Spleen (tissue), 7 donors: ENCODE measurements around the gene OMA1.
"Not testable (repeated sequence)": the region's sequence is repeated elsewhere in the genome, so short reads cannot be mapped to it uniquely, and the experiment has no call there.

Experiments used
- POLR2A ChIP-seq, 3 donors: fragments of 450-650 bp; IDR thresholded peaks; one replicate each; pipeline ENCODE4 v1.5.1; 2017; ENCODE audit warnings: antibody characterized with exemption in 3 of 3, mild to moderate bottlenecking in 1 of 3
- POLR2AphosphoS5 ChIP-seq, 3 donors: sonication (generic); formaldehyde crosslinking; IDR thresholded peaks; one replicate each; pipeline ENCODE4 v1.5.1; 2017; ENCODE audit warnings: antibody characterized with exemption in 3 of 3
- TF ChIP-seq, protein P1 (sequence below), 11 experiments: fragments of 200-600 bp in 7 of 11; fragments of 450-650 bp in 4 of 11; sonication (generic) in 4 of 11; IDR thresholded peaks in 8 of 11; conservative IDR thresholded peaks in 3 of 11; 1 replicate in 7 of 11; 2 replicates in 4 of 11; pipeline versions ENCODE4 v1.4.0 to v1.8.0; 2016 to 2021; ENCODE audit warnings: antibody characterized with exemption in 11 of 11, inconsistent platforms in 4 of 11, mild to moderate bottlenecking in 1 of 11
- donor health status: DM: no; HTN: no; CAD: no; lungs with moderate emphysema.
- donor health status: DM: no; HTN: no; CAD: no.
- donor health status: DM: no; HTN: no; CAD: no.

DNA sequence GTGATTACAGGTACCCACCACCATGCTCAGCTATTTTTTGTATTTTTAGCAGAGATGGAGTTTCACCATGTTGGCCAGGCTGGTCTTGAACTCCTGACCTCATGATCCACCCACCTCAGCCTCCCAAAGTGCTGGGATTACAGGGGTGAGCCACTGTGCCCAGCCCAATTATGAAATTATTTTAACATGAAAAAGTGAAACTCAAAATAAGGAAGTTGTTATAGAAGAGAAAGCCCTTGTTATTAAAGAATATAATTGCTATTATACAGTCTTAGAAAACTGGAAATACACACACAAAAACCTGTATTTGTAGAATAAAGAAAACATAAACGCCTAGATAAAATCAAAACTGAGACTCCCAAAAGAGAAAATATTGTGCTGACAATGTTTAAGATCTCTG is 14.7 kb downstream of the OMA1 start:
- TF ChIP-seq, protein P1, sequence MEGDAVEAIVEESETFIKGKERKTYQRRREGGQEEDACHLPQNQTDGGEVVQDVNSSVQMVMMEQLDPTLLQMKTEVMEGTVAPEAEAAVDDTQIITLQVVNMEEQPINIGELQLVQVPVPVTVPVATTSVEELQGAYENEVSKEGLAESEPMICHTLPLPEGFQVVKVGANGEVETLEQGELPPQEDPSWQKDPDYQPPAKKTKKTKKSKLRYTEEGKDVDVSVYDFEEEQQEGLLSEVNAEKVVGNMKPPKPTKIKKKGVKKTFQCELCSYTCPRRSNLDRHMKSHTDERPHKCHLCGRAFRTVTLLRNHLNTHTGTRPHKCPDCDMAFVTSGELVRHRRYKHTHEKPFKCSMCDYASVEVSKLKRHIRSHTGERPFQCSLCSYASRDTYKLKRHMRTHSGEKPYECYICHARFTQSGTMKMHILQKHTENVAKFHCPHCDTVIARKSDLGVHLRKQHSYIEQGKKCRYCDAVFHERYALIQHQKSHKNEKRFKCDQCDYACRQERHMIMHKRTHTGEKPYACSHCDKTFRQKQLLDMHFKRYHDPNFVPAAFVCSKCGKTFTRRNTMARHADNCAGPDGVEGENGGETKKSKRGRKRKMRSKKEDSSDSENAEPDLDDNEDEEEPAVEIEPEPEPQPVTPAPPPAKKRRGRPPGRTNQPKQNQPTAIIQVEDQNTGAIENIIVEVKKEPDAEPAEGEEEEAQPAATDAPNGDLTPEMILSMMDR (IDR thresholded peaks at IDR 0.05 in 8 of 11, conservative IDR thresholded peaks at IDR 0.05 in 3 of 11) = not testable (repeated sequence)
- TF ChIP-seq POLR2AphosphoS5, POLR2A (IDR thresholded peaks at IDR 0.05): not testable (repeated sequence)
